Vagina (tissue), 2 donors: ENCODE results near the gene SSTR4. TPM values are rescaled to one million over a fixed set of nuclear protein-coding genes. Genes with fewer than 3 reads are reported as not detected.
A peak's percentile ranks its signal among the peaks of the same experiment; 100 is the strongest.

ENCODE experiments used
- DNase-seq, 2 donors: peaks; one replicate each; pipeline ENCODE4 v3.0.0-alpha.2; 2017; ENCODE audit errors: extremely low spot score in 2 of 2
- H3K27ac ChIP-seq: fragments of 200-600 bp; sonication (generic); one replicate; pipeline ENCODE4 v1.5.1; 2019
- H3K27me3 ChIP-seq: fragments of 200-600 bp; sonication (generic); one replicate; pipeline ENCODE4 v1.5.1; 2019
- H3K36me3 ChIP-seq, 2 donors: fragments of 200-600 bp; sonication (generic); one replicate each; pipeline ENCODE4 v1.5.1; 2017 to 2019
- H3K4me1 ChIP-seq: fragments of 200-600 bp; sonication (generic); one replicate; pipeline ENCODE4 v1.5.1; 2019
- H3K4me3 ChIP-seq, 2 donors: fragments of 200-600 bp; sonication (generic); 1 replicate in 1 of 2; 2 replicates in 1 of 2; pipeline ENCODE4 v1.5.1; 2016 to 2019
- H3K9me3 ChIP-seq: fragments of 200-600 bp; sonication (generic); one replicate; pipeline ENCODE4 v1.5.1; 2019
- POLR2A ChIP-seq, 2 donors: fragments of 450-650 bp; IDR thresholded peaks; one replicate each; pipeline ENCODE4 v1.6.1; 2017; ENCODE audit warnings: antibody characterized with exemption in 2 of 2, mild to moderate bottlenecking in 2 of 2, moderate library complexity in 2 of 2
- POLR2AphosphoS5 ChIP-seq, 2 donors: sonication (generic); formaldehyde crosslinking; IDR thresholded peaks; one replicate each; pipeline ENCODE4 v1.9.0; 2017; ENCODE audit warnings: antibody characterized with exemption in 2 of 2, mild to moderate bottlenecking in 2 of 2, low read depth in 1 of 2; ENCODE audit not compliant: insufficient read depth in 1 of 2
- intact Hi-C: fragments of 100-400 bp; cut with DNase I; formaldehyde crosslinking; loops from one replicate; pipeline ENCODE4 v1.15.1; 2023
- total RNA-seq: library from RNA; depleted of rRNA; stranded (reverse); fragments of >200 nt; gene quantifications from one replicate; pipeline ENCODE4 v1.2.3, GENCODE V29; 2016
- TF ChIP-seq, protein P1 (sequence below), 3 experiments: fragments of 450-650 bp in 2 of 3; fragments of 200-600 bp in 1 of 3; sonication (generic) in 1 of 3; IDR thresholded peaks; one replicate each; pipeline ENCODE4 v1.5.1; 2017 to 2019; ENCODE audit warnings: antibody characterized with exemption in 3 of 3, mild to moderate bottlenecking in 2 of 3, moderate library complexity in 2 of 3

Gene SSTR4
- total RNA-seq, 1 donor from 2014 or later: not detected

DNA sequence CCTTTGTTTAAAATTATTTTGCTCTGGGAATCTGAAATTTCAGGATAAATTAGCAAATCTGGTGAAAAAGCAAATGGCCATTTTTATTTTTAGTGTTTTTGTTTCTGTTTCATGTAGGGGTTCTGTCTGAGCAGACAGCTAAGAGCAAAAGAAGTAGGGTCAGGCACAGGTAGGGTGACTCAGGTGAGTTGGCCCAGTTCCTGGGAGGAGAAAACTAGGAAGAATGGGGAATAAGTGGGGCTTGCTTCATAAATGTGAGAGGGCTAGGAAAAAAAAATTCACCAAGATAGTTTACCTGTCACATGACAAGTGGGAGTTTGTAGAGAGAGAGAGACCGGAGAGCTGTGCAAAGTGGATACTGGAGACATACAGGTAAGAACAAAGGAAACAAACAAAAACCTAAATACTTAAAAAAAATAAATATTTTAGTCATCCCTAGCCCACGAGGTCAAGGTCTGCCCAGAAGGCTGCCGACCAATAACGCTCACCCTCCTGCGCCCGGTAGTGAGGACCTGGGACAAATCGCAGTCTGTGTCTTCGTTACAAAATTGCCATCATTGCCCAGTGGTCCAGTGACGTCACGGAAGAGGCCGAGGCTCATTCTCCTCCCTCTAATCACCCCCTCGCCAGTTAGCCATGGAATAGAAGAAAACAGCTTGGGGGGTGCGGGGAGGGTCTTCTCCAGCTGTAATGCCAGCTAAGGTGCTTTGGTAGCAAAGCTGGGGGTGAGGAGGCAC, 12.1 kb downstream of the SSTR4 start:
- no peak for DNase-seq
- Histone ChIP-seq H3K27ac (no peak overlapping the region), H3K27me3 (no peaks in the 10 kb centered on the region), H3K4me1 (peaks cover 50% of the 10 kb centered on the region), H3K4me3 (peak overlapping the region; percentile 48 to 49), H3K9me3 (no peaks in the 10 kb centered on the region), H3K36me3 (no peaks in the 10 kb centered on the region)
- TF ChIP-seq POLR2AphosphoS5 (IDR thresholded peaks at IDR 0.05; ENCODE audit: insufficient read depth in 1 of 2, low read depth in 1 of 2) (no peak), POLR2A (IDR thresholded peaks at IDR 0.05) (no peak)
- intact Hi-C loops: loop anchor here (10.0 kb wide), 1 partner anchor 352 kb away; no protein-coding TSS in a partner anchor

DNA sequence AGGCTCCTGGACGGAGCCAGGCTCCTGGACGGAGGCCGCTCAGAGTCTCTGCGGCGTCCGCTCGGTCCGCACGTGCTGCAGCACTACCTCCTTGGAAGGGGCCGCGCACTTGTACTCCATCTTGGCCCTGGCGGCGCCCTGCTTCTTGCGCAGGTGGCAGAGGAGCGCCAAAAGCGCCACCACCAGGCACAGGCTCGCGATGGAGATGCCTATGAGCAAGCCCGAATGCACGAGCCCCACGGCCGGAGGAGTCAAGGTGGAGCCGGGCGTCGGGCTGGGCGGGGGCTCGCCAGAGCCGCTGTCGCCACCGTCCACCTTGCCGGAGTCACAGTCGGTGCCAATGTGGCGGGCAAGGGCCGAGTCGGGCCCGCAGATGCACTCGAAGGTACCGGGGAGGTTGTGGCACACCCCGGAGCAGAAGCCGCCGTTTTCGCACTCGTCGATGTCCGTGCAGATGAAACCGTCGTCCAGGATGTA, 12.7 kb downstream of the SSTR4 start:
- no peaks in the 10 kb centered on the region for H3K27me3 ChIP-seq
- no peaks in the 10 kb centered on the region for H3K36me3 ChIP-seq
- no peak overlapping the region for H3K27ac ChIP-seq
- H3K9me3 ChIP-seq: no peaks in the 10 kb centered on the region
- no peak for DNase-seq
- peaks cover 50% of the 10 kb centered on the region for H3K4me1 ChIP-seq
- peak overlapping the region; percentile 48 to 49 for H3K4me3 ChIP-seq
- intact Hi-C loops: loop anchor here (10.0 kb wide), 1 partner anchor 353 kb away; no protein-coding TSS in a partner anchor
- TF ChIP-seq, protein P1, sequence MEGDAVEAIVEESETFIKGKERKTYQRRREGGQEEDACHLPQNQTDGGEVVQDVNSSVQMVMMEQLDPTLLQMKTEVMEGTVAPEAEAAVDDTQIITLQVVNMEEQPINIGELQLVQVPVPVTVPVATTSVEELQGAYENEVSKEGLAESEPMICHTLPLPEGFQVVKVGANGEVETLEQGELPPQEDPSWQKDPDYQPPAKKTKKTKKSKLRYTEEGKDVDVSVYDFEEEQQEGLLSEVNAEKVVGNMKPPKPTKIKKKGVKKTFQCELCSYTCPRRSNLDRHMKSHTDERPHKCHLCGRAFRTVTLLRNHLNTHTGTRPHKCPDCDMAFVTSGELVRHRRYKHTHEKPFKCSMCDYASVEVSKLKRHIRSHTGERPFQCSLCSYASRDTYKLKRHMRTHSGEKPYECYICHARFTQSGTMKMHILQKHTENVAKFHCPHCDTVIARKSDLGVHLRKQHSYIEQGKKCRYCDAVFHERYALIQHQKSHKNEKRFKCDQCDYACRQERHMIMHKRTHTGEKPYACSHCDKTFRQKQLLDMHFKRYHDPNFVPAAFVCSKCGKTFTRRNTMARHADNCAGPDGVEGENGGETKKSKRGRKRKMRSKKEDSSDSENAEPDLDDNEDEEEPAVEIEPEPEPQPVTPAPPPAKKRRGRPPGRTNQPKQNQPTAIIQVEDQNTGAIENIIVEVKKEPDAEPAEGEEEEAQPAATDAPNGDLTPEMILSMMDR (IDR thresholded peaks at IDR 0.05): no peak
- no peak for TF ChIP-seq POLR2A (IDR thresholded peaks at IDR 0.05)
- TF ChIP-seq POLR2AphosphoS5 (IDR thresholded peaks at IDR 0.05; ENCODE audit: insufficient read depth in 1 of 2, low read depth in 1 of 2): peak in 1 of 2 donors; percentile 17

DNA sequence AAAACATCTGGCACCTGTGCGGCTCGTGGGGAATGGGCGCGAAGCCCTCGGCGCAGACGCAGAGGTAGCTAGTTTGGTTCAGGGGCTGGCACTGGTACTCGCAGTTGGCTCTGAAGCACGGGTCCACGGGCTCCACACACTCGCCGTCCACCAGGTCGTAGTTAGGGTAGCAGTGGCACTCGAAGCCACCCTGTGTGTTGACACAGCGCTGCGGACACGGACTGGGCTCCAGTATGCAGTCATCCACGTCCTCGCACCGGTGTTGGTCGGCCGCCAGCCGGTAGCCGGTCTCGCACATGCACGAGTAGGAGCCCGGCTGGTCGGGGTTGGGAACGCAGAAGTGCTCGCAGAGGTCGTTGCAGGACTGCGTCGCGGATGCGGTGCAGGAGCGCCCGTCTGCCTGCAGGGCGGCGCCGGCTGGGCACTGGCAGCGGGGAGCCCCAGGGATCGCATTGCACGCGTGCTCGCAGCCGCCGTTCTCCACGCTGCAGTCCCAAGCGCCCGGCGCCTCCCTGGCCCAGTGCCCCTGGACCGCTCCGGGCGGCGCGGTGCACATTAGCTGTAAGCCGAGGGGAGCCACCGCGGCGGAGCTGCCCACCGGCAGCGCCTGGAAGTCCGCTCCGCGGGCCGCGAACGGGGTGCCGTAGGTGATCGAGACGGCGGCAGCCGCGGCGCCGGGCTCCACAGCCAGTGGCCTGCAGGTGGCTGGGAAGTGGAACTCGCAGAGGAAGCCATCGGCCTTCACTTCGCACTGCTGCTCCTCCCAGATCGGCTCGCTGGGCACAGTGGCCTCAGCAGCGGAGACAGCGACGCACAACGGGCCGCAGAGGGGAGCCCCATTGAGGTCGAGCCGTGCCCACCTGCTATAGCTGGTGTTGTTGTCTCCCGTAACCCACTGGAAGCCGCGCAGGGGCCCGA, 13.4 kb downstream of the SSTR4 start:
- intact Hi-C loops: loop anchor here (10.0 kb wide), 1 partner anchor 354 kb away; no protein-coding TSS in a partner anchor
- H3K27me3 ChIP-seq: no peaks in the 10 kb centered on the region
- no peaks in the 10 kb centered on the region for H3K36me3 ChIP-seq
- TF ChIP-seq POLR2A (IDR thresholded peaks at IDR 0.05): no peak
- TF ChIP-seq, protein P1 (IDR thresholded peaks at IDR 0.05): peak in 2 of 3 experiments; percentile 1 to 30
- no peak for DNase-seq
- H3K27ac ChIP-seq: peak overlapping the region; percentile 67
- H3K4me3 ChIP-seq: peak overlapping the region; percentile 48 to 49
- H3K9me3 ChIP-seq: no peaks in the 10 kb centered on the region
- peaks cover 50% of the 10 kb centered on the region for H3K4me1 ChIP-seq

DNA sequence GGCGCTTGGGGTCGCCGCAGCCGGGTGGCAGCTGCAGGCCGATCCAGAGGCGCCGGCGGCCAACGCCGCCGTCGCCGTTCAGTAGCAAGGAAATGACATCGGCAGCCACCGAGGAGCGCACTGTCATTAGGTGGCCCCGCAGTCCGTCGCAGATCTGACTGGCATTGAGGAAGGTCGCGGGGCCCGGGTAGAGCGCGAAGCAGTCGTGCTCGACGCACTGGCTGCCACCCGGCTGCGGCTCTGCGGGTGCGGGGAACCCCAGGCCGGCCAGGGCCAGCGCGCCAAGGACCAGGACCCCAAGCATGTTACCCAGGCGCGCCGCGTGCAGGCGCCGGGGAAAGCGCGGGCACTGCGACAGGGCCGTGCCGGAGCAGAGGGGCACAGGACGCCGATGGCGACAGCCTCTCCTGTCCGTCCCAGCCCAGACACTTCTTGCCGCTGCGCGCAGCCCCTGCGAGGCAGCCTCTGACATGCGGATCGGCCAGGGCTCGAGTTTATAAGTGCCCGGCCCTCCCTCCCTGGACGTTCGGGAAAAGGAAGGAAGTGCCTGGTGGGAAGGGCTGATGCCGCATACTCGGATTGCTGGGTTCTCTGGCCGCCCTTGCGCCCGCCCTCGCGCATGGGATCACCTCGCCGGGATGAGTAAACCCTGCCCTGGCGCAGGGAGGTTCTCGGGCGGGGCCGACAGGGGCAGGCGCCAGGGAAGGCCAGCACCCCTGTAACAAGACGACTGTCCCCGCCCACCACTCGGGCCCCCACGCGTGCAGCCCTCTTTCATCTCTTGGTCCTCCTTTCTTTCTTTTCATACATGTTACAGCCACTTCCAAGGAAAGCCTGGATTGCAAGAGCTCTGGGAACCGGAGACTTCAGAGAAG, 14.3 kb downstream of the SSTR4 start, which contains the start of gene THBD:
TSS of gene THBD (minus strand) at position 472 of the 875 bp plus-strand sequence. CDS start at position 304, 168 bp downstream.
- no peaks in the 10 kb centered on the region for H3K27me3 ChIP-seq
- H3K9me3 ChIP-seq: no peaks in the 10 kb centered on the region
- intact Hi-C loops: loop anchor here (10.0 kb wide), 2 partner anchors 295 to 355 kb away; no protein-coding TSS in a partner anchor
- no peak for DNase-seq
- peak within 1 kb of the TSS; percentile 67 for H3K27ac ChIP-seq
- TF ChIP-seq POLR2A (IDR thresholded peaks at IDR 0.05) (peak in 1 of 2 donors; percentile 65), POLR2AphosphoS5 (IDR thresholded peaks at IDR 0.05; ENCODE audit: insufficient read depth in 1 of 2, low read depth in 1 of 2) (peak; percentile 82 to 86)
- TF ChIP-seq, protein P1 (IDR thresholded peaks at IDR 0.05): no peak
- H3K4me1 ChIP-seq: peaks cover 50% of the 10 kb centered on the region
- H3K4me3 ChIP-seq: peak within 1 kb of the TSS; percentile 48 to 49
- no peaks in the 10 kb centered on the region for H3K36me3 ChIP-seq
